ENCODE measurements around the gene SLC16A11.

DNA sequence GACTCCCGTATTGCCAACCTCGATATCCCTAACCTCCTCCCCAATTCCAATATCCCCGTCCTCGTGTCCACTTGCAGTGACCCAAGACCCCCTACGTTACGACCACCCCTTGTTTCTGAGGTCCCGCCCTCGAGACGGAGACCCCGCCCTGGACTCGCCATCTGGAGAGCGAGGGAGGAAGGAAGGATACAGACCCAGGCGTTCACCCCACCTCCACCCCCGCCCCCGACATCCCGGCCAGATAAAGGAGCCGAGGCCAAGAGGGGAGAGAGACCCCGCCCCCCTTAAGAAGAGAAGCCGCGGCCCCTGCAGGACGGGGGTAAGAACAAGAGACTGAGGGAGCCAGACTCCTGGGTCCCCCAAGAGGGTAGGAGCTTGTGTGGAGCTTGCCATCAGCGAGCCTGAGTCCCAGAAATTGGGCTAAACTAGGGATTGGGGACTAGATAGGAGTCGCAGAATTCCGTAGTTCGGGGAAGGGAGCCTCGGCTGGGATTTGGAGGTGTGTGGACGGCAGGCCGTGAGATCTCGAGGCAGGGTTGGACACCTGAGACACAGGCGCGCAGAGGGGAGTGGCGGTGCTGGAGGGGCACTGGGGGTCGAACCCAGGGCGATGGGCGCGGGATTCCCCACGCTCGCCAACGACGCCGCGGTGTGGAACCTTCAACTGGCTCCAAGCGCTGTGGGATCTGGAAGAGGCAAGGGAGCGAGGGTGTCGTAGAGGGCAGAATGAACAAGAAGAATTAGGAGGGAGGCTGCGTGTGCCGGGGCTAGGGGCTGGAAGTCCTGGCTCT is 20.9 kb downstream of the SLC16A11 start, which contains the start of gene BCL6B:
- TF ChIP-seq, protein P1, sequence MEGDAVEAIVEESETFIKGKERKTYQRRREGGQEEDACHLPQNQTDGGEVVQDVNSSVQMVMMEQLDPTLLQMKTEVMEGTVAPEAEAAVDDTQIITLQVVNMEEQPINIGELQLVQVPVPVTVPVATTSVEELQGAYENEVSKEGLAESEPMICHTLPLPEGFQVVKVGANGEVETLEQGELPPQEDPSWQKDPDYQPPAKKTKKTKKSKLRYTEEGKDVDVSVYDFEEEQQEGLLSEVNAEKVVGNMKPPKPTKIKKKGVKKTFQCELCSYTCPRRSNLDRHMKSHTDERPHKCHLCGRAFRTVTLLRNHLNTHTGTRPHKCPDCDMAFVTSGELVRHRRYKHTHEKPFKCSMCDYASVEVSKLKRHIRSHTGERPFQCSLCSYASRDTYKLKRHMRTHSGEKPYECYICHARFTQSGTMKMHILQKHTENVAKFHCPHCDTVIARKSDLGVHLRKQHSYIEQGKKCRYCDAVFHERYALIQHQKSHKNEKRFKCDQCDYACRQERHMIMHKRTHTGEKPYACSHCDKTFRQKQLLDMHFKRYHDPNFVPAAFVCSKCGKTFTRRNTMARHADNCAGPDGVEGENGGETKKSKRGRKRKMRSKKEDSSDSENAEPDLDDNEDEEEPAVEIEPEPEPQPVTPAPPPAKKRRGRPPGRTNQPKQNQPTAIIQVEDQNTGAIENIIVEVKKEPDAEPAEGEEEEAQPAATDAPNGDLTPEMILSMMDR (IDR thresholded peaks at IDR 0.05 in 4 of 5, conservative IDR thresholded peaks at IDR 0.05 in 1 of 5) = no peak
- TF ChIP-seq POLR2A (IDR thresholded peaks at IDR 0.05) = no peak
